Fibroblast of lung (primary cell): ENCODE data around the gene DOCK3. TPM values are rescaled to one million over a fixed set of nuclear protein-coding genes. Genes with fewer than 3 reads are reported as not detected.

Experiments
- DNase-seq, 2 donors: peaks; one replicate each; pipeline versions ENCODE4 v3.0.0 to v3.0.0-alpha.2; 2010; ENCODE audit warnings: low read depth in 2 of 2
- H2AFZ ChIP-seq: 2 replicates; pipeline ENCODE4 v1.5.1; 2012; ENCODE audit warnings: low read length, control low read depth, inconsistent platforms
- H3K27ac ChIP-seq: 2 replicates; pipeline ENCODE4 v1.5.1; 2011; ENCODE audit warnings: low read length, control low read depth; ENCODE audit not compliant: insufficient read depth
- H3K27me3 ChIP-seq: 2 replicates; pipeline ENCODE4 v1.5.1; 2011; ENCODE audit warnings: mild to moderate bottlenecking, low read length; ENCODE audit not compliant: control insufficient read depth, insufficient read depth
- H3K36me3 ChIP-seq: 2 replicates; pipeline ENCODE4 v1.5.1; 2011; ENCODE audit warnings: low read length; ENCODE audit not compliant: control insufficient read depth, insufficient read depth
- H3K4me1 ChIP-seq: 2 replicates; pipeline ENCODE4 v1.5.1; 2011; ENCODE audit warnings: low read length; ENCODE audit not compliant: control insufficient read depth, insufficient read depth; ENCODE audit errors: extremely low read depth
- H3K4me2 ChIP-seq: 2 replicates; pipeline ENCODE4 v1.5.1; 2011; ENCODE audit warnings: low read length, control low read depth; ENCODE audit not compliant: insufficient read depth; ENCODE audit errors: extremely low read depth
- H3K4me3 ChIP-seq, 4 experiments: fragments of 200-600 bp in 1 of 4; sonication (generic) in 1 of 4; replicated peaks in 1 of 4; 2 replicates each; pipeline ENCODE4 v1.5.1; 2011 to 2016; ENCODE audit warnings: low read length in 4 of 4, low read depth in 3 of 4, mild to moderate bottlenecking in 3 of 4, control low read depth in 2 of 4, inconsistent platforms in 1 of 4, mixed read lengths in 1 of 4; ENCODE audit not compliant: insufficient read depth in 1 of 4; ENCODE audit errors: control extremely low read depth in 1 of 4
- H3K79me2 ChIP-seq: 2 replicates; pipeline ENCODE4 v1.5.1; 2012; ENCODE audit warnings: mild to moderate bottlenecking, low read length, inconsistent platforms; ENCODE audit not compliant: control insufficient read depth, insufficient read depth
- H3K9ac ChIP-seq: 2 replicates; pipeline ENCODE4 v1.5.1; 2011; ENCODE audit warnings: mild to moderate bottlenecking, low read length, control low read depth; ENCODE audit not compliant: insufficient read depth
- H3K9me3 ChIP-seq: 2 replicates; pipeline ENCODE4 v1.5.1; 2012; ENCODE audit warnings: low read depth, low read length; ENCODE audit not compliant: control insufficient read depth, insufficient read depth
- H4K20me1 ChIP-seq: 2 replicates; pipeline ENCODE4 v1.5.1; 2011; ENCODE audit warnings: low read length; ENCODE audit not compliant: control insufficient read depth, insufficient read depth; ENCODE audit errors: extremely low read depth
- EZH2 ChIP-seq: IDR thresholded peaks from 2 replicates; pipeline ENCODE4 v1.5.1; 2012; ENCODE audit warnings: low read length, control low read depth, mild to moderate bottlenecking; ENCODE audit errors: missing control alignments
- polyA plus RNA-seq, 2 donors: library from polyadenylated mRNA; depleted of rRNA in 1 of 2; stranded (reverse) in 1 of 2; unstranded in 1 of 2; fragments of >200 nt; gene quantifications; 2 replicates each; pipeline ENCODE4 v1.2.1, GENCODE V29; 2011 to 2012; ENCODE audit warnings: missing spikeins in 1 of 2
- total RNA-seq: library from RNA; depleted of rRNA; stranded (reverse); fragments of >200 nt; gene quantifications from 2 replicates; pipeline ENCODE4 v1.2.1, GENCODE V29; 2014
- TF ChIP-seq, protein P1 (sequence below), 2 donors: IDR thresholded peaks in 1 of 2; conservative IDR thresholded peaks in 1 of 2; 1 replicate in 1 of 2; 2 replicates in 1 of 2; pipeline ENCODE4 v1.5.1; 2011 to 2012; ENCODE audit warnings: low read length in 2 of 2, control low read depth in 1 of 2, inconsistent platforms in 1 of 2, low read depth in 1 of 2, mild to moderate bottlenecking in 1 of 2

Gene DOCK3
- total and polyA plus RNA-seq, 2 donors (not counting 1 experiment from before 2014, with no cell fraction given): 0.07 to 0.17 TPM

DNA sequence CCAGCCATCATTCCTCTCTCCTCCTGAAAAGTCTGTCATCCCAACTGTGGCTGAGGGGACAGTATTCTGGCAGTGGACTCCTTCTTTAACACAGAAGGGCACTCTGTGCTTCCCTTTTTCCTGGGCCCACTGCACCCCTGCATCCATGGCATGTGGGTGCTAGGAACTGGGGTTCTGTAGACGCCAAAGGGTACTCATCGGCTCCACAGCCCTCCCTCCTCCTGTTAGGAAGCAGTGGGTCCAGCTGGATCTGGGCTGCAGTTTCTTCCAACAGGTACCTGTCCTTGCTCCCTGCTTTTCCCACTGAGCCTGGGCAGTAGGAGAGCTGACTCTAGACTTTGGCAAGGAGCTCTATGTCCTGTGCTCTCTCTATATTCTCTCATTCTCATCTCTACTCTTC is 704.0 kb downstream of the DOCK3 start:
- Histone ChIP-seq H4K20me1 (no peaks in the 10 kb centered on the region), H3K79me2 (peaks cover 1% of the 10 kb centered on the region), H3K36me3 (no peaks in the 10 kb centered on the region), H3K9me3 (no peaks in the 10 kb centered on the region), H3K27me3 (no peaks in the 10 kb centered on the region), H3K27ac (no peak overlapping the region), H3K4me1 (no peaks in the 10 kb centered on the region), H3K4me2 (no peak overlapping the region), H2AFZ (no peak overlapping the region), H3K4me3 (no peak overlapping the region), H3K9ac (no peak overlapping the region)
- no peak for DNase-seq
- TF ChIP-seq, protein P1, sequence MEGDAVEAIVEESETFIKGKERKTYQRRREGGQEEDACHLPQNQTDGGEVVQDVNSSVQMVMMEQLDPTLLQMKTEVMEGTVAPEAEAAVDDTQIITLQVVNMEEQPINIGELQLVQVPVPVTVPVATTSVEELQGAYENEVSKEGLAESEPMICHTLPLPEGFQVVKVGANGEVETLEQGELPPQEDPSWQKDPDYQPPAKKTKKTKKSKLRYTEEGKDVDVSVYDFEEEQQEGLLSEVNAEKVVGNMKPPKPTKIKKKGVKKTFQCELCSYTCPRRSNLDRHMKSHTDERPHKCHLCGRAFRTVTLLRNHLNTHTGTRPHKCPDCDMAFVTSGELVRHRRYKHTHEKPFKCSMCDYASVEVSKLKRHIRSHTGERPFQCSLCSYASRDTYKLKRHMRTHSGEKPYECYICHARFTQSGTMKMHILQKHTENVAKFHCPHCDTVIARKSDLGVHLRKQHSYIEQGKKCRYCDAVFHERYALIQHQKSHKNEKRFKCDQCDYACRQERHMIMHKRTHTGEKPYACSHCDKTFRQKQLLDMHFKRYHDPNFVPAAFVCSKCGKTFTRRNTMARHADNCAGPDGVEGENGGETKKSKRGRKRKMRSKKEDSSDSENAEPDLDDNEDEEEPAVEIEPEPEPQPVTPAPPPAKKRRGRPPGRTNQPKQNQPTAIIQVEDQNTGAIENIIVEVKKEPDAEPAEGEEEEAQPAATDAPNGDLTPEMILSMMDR (conservative IDR thresholded peaks at IDR 0.05 in 1 of 2, IDR thresholded peaks at IDR 0.05 in 1 of 2; ENCODE audit: low read depth in 1 of 2, low read length in 2 of 2): no peak
- TF ChIP-seq EZH2: no peak

DNA sequence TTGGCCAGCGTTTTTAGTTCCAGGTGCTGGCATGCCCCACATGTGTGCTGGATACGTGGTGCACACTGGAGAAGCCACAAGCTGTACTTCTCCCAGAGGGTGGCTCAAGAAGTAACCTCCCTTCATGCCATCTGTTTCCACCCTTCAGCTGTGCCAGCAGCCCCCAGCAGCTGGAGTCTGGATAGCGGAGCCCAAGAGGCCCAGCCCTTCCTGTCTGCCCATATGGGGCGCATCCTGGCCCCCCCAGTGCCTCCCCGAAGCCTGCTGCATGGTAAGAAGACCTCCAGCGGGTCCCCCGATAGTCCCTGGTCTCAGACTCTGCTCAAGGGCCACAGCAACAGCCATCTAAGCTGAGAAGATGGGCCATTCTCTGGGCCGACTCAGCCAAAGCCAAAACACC is 704.6 kb downstream of the DOCK3 start:
- no peak overlapping the region for H2AFZ ChIP-seq
- H3K4me3 ChIP-seq: no peak overlapping the region
- H3K9me3 ChIP-seq: no peaks in the 10 kb centered on the region
- no peaks in the 10 kb centered on the region for H3K36me3 ChIP-seq
- no peak for DNase-seq
- H3K27me3 ChIP-seq: no peaks in the 10 kb centered on the region
- TF ChIP-seq, protein P1 (conservative IDR thresholded peaks at IDR 0.05 in 1 of 2, IDR thresholded peaks at IDR 0.05 in 1 of 2; ENCODE audit: low read depth in 1 of 2, low read length in 2 of 2): no peak
- TF ChIP-seq EZH2: no peak
- no peak overlapping the region for H3K4me2 ChIP-seq
- H4K20me1 ChIP-seq: no peaks in the 10 kb centered on the region
- peaks cover 7% of the 10 kb centered on the region for H3K79me2 ChIP-seq
- H3K9ac ChIP-seq: no peak overlapping the region
- no peak overlapping the region for H3K27ac ChIP-seq
- no peaks in the 10 kb centered on the region for H3K4me1 ChIP-seq

DNA sequence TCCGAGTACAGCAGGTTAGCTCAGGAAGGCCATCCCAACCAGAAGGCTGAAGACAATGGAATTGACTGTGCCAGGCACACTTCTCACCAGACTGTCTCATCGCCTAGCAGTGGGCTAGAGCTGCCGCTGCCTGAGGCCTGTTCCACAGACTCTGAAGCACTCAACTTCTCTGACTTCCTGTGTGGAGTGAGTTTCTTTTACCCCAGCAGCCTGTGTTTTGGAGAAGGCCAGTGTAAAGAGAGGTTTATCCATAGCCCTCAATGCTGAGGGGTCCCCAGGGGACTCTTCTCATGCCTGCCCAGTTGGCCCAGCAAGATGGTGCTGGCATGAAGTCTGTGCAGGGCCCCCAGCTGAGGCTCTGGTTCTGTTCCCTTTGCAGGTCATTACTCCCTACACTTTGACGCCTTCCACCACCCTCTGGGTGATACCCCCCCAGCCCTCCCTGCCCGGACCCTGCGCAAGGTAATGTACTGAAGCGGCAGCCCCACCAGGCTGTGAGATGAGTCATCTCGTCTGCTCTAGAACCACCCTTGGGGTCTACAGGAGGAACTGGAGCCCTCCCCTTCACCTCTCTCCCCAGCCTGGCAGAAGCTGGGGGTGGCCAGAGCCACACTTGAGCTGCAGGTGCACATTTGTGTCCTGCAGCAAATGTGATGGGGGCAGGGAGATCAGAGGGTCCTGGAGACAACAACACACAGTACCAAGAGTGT is 705.2 kb downstream of the DOCK3 start:
- no peak overlapping the region for H2AFZ ChIP-seq
- no peaks in the 10 kb centered on the region for H3K9me3 ChIP-seq
- TF ChIP-seq, protein P1 (conservative IDR thresholded peaks at IDR 0.05 in 1 of 2, IDR thresholded peaks at IDR 0.05 in 1 of 2; ENCODE audit: low read depth in 1 of 2, low read length in 2 of 2): no peak
- TF ChIP-seq EZH2: no peak
- H3K79me2 ChIP-seq: peaks cover 11% of the 10 kb centered on the region
- H3K36me3 ChIP-seq: no peaks in the 10 kb centered on the region
- no peaks in the 10 kb centered on the region for H4K20me1 ChIP-seq
- no peak for DNase-seq
- no peaks in the 10 kb centered on the region for H3K4me1 ChIP-seq
- no peak overlapping the region for H3K9ac ChIP-seq
- H3K27me3 ChIP-seq: no peaks in the 10 kb centered on the region
- H3K4me2 ChIP-seq: no peak overlapping the region
- H3K27ac ChIP-seq: no peak overlapping the region
- H3K4me3 ChIP-seq: no peak overlapping the region
